GM18517 (cell line): ENCODE measurements around the gene RTP5.
"Not testable (repeated sequence)": the region's sequence is repeated elsewhere in the genome, so short reads cannot be mapped to it uniquely, and the experiment has no call there.

Experiments
- ATAC-seq: cut with Tn5 transposase; IDR thresholded peaks from one replicate; pipeline ENCODE4 v1.9.1; 2021; ENCODE audit warnings: mild to moderate bottlenecking, moderate library complexity; ENCODE audit not compliant: unreplicated experiment

RTP5 gene

GRCh38 chr2:241870081-241870541 lies 582 bp downstream of the RTP5 start:
- ATAC-seq = no peak

GRCh38 chr2:241870611-241871537 lies 1.3 kb downstream of the RTP5 start:
- ATAC-seq = no peak

GRCh38 chr2:241871538-241872312 lies 2.2 kb downstream of the RTP5 start:
- no peak for ATAC-seq

- ATAC-seq = no peak
Observed at GRCh38 chr2:241872313-241872642, 2.7 kb downstream of the RTP5 start.

- no peak for ATAC-seq
Observed at GRCh38 chr2:241873081-241873802, 3.7 kb downstream of the RTP5 start.

GRCh38 chr2:241873803-241874110 lies 4.2 kb downstream of the RTP5 start:
- ATAC-seq = no peak

- ATAC-seq = no peak
Observed at GRCh38 chr2:241874277-241874925, 4.9 kb downstream of the RTP5 start.

GRCh38 chr2:241875754-241876527 lies 6.4 kb downstream of the RTP5 start:
- ATAC-seq = not testable (repeated sequence)

- no peak for ATAC-seq
Observed at GRCh38 chr2:241876528-241877196, 7.1 kb downstream of the RTP5 start.

GRCh38 chr2:241877197-241877685 lies 7.7 kb downstream of the RTP5 start:
- ATAC-seq = no peak

- ATAC-seq = no peak
Observed at GRCh38 chr2:241877989-241878970, 8.8 kb downstream of the RTP5 start.

GRCh38 chr2:241879326-241879725 lies 9.8 kb downstream of the RTP5 start:
- ATAC-seq = no peak

GRCh38 chr2:241880311-241881073 lies 11.0 kb downstream of the RTP5 start:
- no peak for ATAC-seq

GRCh38 chr2:241882091-241882625 lies 12.6 kb downstream of the RTP5 start:
- peak; percentile 63 for ATAC-seq

GRCh38 chr2:241884951-241885290 lies 15.4 kb downstream of the RTP5 start:
- no peak for ATAC-seq

- ATAC-seq = no peak
Observed at GRCh38 chr2:241885291-241885945, 15.9 kb downstream of the RTP5 start.
